ENCODE measurements around the gene NDUFS8.

DNA sequence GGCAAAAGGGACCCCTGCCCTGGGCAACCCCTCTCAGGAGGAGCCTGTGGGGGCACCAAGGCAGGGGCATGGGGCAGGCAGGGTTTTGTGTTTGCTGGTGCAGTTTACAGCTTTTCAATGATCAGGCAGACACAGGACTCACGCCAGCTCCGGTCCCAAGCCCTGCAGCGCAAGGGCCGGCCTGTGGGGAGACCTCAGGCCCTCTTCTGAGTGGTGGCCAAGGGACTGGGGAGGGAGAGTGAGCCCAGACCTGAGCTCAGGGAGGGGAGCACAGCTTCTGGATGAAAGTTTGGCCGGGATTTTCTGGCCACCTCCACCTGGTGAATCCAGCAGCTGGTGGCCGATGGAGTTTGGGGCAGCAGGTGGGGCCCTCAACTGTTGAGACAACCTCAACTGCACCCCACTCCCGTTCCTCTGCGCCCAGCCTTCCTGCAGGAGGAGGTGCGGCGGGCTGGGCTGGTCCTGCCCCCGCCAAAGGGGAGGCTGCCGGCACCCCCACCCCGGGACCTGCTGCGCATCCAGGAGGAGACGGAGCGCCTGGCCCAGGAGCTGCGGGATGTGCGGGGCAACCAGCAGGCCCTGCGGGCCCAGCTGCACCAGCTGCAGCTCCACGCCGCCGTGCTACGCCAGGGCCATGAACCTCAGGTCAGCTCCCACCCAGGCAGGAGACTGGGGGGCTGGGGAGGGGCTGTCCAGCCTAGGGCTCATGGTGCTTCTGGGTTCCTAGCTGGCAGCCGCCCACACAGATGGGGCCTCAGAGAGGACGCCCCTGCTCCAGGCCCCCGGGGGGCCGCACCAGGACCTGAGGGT lies 11.9 kb downstream of the NDUFS8 start:
- no peak for TF ChIP-seq CTCF (IDR thresholded peaks at IDR 0.05; ENCODE audit: poor library complexity)
- no peak for TF ChIP-seq EZH2phosphoT487 (IDR thresholded peaks at IDR 0.05; ENCODE audit: low read depth, severe bottlenecking, unreplicated experiment)
